GM13977 (cell line): Measurements from ENCODE around the gene TMEM52.
A peak's percentile ranks its signal among the peaks of the same experiment; 100 is the strongest.

Source experiments
- DNase-seq: peaks from one replicate; pipeline ENCODE4 v3.0.0; 2012; ENCODE audit warnings: low spot score
- in situ Hi-C: fragments of 300-500 bp; cut with MboI; formaldehyde crosslinking; loops from one replicate; pipeline ENCODE4 v1.12.0; 2022; ENCODE audit warnings: low sequenced_read_pairs, low pct_unique_long_range_greater_than_20kb, mixed read lengths, inconsistent platforms; ENCODE audit not compliant: unreplicated experiment
- TF ChIP-seq, protein P1 (sequence below): IDR thresholded peaks from 2 replicates; pipeline ENCODE4 v1.5.1; 2012; ENCODE audit warnings: mild to moderate bottlenecking, control low read depth; ENCODE audit not compliant: insufficient read depth; ENCODE audit errors: extremely low read depth, missing control alignments

The TMEM52 gene

DNA sequence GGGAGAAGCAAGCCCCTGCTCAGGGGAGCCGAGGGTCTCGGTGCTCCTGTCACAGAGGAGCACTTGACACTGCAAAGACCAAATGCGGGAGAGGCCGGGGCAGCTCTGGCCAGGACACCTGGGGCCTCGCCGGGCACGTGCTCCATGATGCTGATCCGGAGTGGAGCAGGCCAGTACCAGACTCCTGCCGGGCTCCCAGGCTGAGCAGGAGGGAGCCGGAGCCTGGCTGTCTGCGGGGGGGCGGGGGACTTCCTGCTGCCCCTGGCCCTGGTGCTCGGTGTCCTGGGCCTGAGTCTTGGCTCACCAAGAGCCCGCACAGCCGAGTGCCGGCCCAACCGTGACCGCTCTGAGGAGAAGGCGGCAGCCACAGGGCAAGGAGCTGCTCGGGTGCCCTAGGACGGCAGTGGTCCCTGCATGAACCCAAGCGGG lies 38.5 kb upstream of the TMEM52 start:
- DNase-seq = no peak
- in situ Hi-C loops = loop anchor here (25.0 kb wide), 1 partner anchor 430 kb away; the partner anchor contains the start of genes MORN1 and RER1
- TF ChIP-seq, protein P1, sequence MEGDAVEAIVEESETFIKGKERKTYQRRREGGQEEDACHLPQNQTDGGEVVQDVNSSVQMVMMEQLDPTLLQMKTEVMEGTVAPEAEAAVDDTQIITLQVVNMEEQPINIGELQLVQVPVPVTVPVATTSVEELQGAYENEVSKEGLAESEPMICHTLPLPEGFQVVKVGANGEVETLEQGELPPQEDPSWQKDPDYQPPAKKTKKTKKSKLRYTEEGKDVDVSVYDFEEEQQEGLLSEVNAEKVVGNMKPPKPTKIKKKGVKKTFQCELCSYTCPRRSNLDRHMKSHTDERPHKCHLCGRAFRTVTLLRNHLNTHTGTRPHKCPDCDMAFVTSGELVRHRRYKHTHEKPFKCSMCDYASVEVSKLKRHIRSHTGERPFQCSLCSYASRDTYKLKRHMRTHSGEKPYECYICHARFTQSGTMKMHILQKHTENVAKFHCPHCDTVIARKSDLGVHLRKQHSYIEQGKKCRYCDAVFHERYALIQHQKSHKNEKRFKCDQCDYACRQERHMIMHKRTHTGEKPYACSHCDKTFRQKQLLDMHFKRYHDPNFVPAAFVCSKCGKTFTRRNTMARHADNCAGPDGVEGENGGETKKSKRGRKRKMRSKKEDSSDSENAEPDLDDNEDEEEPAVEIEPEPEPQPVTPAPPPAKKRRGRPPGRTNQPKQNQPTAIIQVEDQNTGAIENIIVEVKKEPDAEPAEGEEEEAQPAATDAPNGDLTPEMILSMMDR = no peak

GRCh38 chr1:1956586-1957532 lies 37.8 kb upstream of the TMEM52 start:
- no peak for DNase-seq
- in situ Hi-C loops = loop anchor here (25.0 kb wide), 1 partner anchor 430 kb away; the partner anchor contains the start of genes MORN1 and RER1
- TF ChIP-seq, protein P1 = no peak

DNA sequence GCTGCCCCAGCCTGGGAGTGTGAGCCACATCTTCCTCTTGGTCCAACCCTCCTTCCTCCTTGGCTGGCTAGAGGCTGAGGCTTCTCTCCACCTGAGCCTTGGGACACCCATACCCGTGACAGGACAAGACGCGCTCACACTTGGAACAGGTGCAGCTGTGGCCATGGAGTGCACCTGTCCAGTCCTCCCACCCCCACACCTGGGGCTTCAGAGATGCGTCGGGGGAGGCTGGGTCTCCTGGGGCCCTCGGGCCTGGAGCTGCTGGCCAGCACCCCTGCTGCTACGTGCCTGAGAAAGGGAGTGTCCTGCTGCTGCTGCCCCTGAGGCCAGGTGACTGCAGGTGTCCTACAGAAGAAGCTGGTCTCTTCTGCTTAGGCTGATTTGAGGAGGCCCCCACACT lies 37.0 kb upstream of the TMEM52 start:
- in situ Hi-C loops = loop anchor here (25.0 kb wide), 1 partner anchor 431 kb away; the partner anchor contains the start of genes MORN1 and RER1
- TF ChIP-seq, protein P1 = no peak
- no peak for DNase-seq

- no peak for DNase-seq
- TF ChIP-seq, protein P1 = no peak
- in situ Hi-C loops = loop anchor here (25.0 kb wide), 1 partner anchor 432 kb away; the partner anchor contains the start of genes MORN1 and RER1
These were observed 36.6 kb upstream of the TMEM52 start for GRCh38 chr1:1955621-1956094.

- in situ Hi-C loops = loop anchor here (25.0 kb wide), 1 partner anchor 432 kb away; the partner anchor contains the start of genes MORN1 and RER1
- no peak for DNase-seq
- TF ChIP-seq, protein P1 = peak; percentile 32
These were observed 35.9 kb upstream of the TMEM52 start for GRCh38 chr1:1954831-1955441.

DNA sequence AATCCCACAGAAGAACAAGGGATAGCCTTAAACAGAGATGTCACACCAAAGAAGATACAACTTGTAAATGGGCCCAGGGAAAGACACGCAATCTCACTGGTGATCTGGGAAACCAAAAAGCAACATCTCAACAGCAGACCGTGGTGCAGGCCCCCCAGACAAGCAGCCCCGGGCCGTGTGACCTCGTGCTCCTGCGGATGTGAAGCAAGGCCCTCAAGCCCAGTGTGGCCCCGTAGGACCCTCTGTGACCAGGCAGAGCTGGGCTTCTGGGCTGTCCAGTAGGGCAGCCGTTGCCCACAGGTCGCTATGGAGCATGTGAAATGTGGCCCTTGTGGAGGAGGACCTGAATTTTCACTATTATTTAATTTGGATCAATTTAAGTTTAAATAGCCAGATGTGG lies 34.9 kb upstream of the TMEM52 start:
- TF ChIP-seq, protein P1 = no peak
- DNase-seq = no peak
- in situ Hi-C loops = loop anchor here (25.0 kb wide), 1 partner anchor 433 kb away; the partner anchor contains the start of genes MORN1 and RER1
